Mesendoderm (in vitro differentiated cells): ENCODE results near the gene HTRA2.

Experiments used
- DNase-seq: peaks from one replicate; pipeline ENCODE4 v3.0.0; 2013
- H2AK5ac ChIP-seq: 2 replicates; pipeline ENCODE4 v1.6.1; 2013; ENCODE audit warnings: low read length, inconsistent platforms
- H2BK120ac ChIP-seq: 2 replicates; pipeline ENCODE4 v1.6.1; 2013; ENCODE audit warnings: low read depth, mild to moderate bottlenecking, low read length, moderate library complexity, mixed read lengths
- H2BK15ac ChIP-seq: replicated peaks from 2 replicates; pipeline ENCODE4 v1.6.1; 2013; ENCODE audit warnings: low read depth, mild to moderate bottlenecking, moderate library complexity
- H2BK5ac ChIP-seq: 2 replicates; pipeline ENCODE4 v1.6.1; 2013; ENCODE audit warnings: low read length, inconsistent platforms
- H3K18ac ChIP-seq: 2 replicates; pipeline ENCODE4 v1.6.1; 2013; ENCODE audit warnings: mild to moderate bottlenecking, low read length, mixed read lengths
- H3K23ac ChIP-seq: one replicate; pipeline ENCODE4 v1.6.1; 2013; ENCODE audit warnings: low read length
- H3K27ac ChIP-seq: 2 replicates; pipeline ENCODE4 v1.5.1; 2013; ENCODE audit warnings: low read depth, mild to moderate bottlenecking, inconsistent platforms, low read length, moderate library complexity
- H3K27me3 ChIP-seq: 2 replicates; pipeline ENCODE4 v1.6.1; 2013; ENCODE audit warnings: low read length, control low read depth, mild to moderate bottlenecking, inconsistent platforms; ENCODE audit not compliant: insufficient read depth, poor library complexity
- H3K36me3 ChIP-seq: 2 replicates; pipeline ENCODE4 v1.6.1; 2013; ENCODE audit warnings: low read length, inconsistent platforms; ENCODE audit not compliant: control insufficient read depth, insufficient read depth
- H3K4ac ChIP-seq: one replicate; pipeline ENCODE4 v1.6.1; 2013; ENCODE audit warnings: low read depth, mild to moderate bottlenecking, low read length, moderate library complexity
- H3K4me1 ChIP-seq: 2 replicates; pipeline ENCODE4 v1.6.1; 2013; ENCODE audit warnings: low read depth, low read length, inconsistent platforms; ENCODE audit not compliant: control insufficient read depth
- H3K4me2 ChIP-seq: 2 replicates; pipeline ENCODE4 v1.6.1; 2013; ENCODE audit warnings: low read length
- H3K4me3 ChIP-seq: 2 replicates; pipeline ENCODE4 v1.5.1; 2013; ENCODE audit warnings: mild to moderate bottlenecking, low read length
- H3K56ac ChIP-seq: one replicate; pipeline ENCODE4 v1.6.1; 2013; ENCODE audit warnings: low read length
- H3K79me1 ChIP-seq: 2 replicates; pipeline ENCODE4 v1.6.1; 2013; ENCODE audit warnings: low read length, inconsistent platforms
- H3K79me2 ChIP-seq: 2 replicates; pipeline ENCODE4 v1.6.1; 2013; ENCODE audit warnings: mild to moderate bottlenecking, low read length; ENCODE audit not compliant: control insufficient read depth, insufficient read depth
- H3K9ac ChIP-seq: 2 replicates; pipeline ENCODE4 v1.6.1; 2013; ENCODE audit warnings: low read length, inconsistent platforms
- H4K5ac ChIP-seq: one replicate; pipeline ENCODE4 v1.6.1; 2013; ENCODE audit warnings: low read length
- H4K8ac ChIP-seq: one replicate; pipeline ENCODE4 v1.6.1; 2013; ENCODE audit warnings: low read depth, mild to moderate bottlenecking, control low read depth, low read length, moderate library complexity
- WGBS: extraction: QIAGEN DNeasy Blood & Tissue Kit; methylation state at CpG from one replicate; pipeline ENCODE4 v1.1.7; 2013; ENCODE audit warnings: low lambda C conversion rate, missing lambda C conversion rate; ENCODE audit not compliant: insufficient coverage; ENCODE audit errors: extremely low coverage; 5-methylcytosine and 5-hydroxymethylcytosine counted together

HTRA2 gene

GRCh38 chr2:74510272-74510671, 19.5 kb upstream of the HTRA2 start:
- H3K79me2 ChIP-seq, result no peaks in the 10 kb centered on the region
- peaks cover 46% of the 10 kb centered on the region for H3K27me3 ChIP-seq
- no peak overlapping the region for H3K56ac ChIP-seq
- no peak overlapping the region for H2BK15ac ChIP-seq
- no peak overlapping the region for H3K27ac ChIP-seq
- H2BK5ac ChIP-seq, result no peak overlapping the region
- H3K36me3 ChIP-seq, result no peaks in the 10 kb centered on the region
- H2BK120ac ChIP-seq, result no peak overlapping the region
- H3K4me3 ChIP-seq, result no peak overlapping the region
- no peak overlapping the region for H3K18ac ChIP-seq
- no peak overlapping the region for H4K8ac ChIP-seq
- no peak overlapping the region for H2AK5ac ChIP-seq
- no CpG with 5 or more reads among the region's 4 CpGs for WGBS
- H3K4me1 ChIP-seq, result peaks cover 9% of the 10 kb centered on the region
- no peak overlapping the region for H4K5ac ChIP-seq
- no peak overlapping the region for H3K23ac ChIP-seq
- H3K9ac ChIP-seq, result no peak overlapping the region
- H3K4ac ChIP-seq, result no peak overlapping the region
- H3K79me1 ChIP-seq, result no peaks in the 10 kb centered on the region
- DNase-seq, result no peak
- H3K4me2 ChIP-seq, result no peak overlapping the region

GRCh38 chr2:74511104-74511989, 18.4 kb upstream of the HTRA2 start:
- no peak overlapping the region for H3K27ac ChIP-seq
- no peak overlapping the region for H4K5ac ChIP-seq
- no peaks in the 10 kb centered on the region for H3K36me3 ChIP-seq
- no peak overlapping the region for H3K4ac ChIP-seq
- WGBS, result no CpG with 5 or more reads among the region's 11 CpGs
- no peak overlapping the region for H2AK5ac ChIP-seq
- H2BK15ac ChIP-seq, result no peak overlapping the region
- H3K9ac ChIP-seq, result no peak overlapping the region
- no peak overlapping the region for H2BK5ac ChIP-seq
- peaks cover 9% of the 10 kb centered on the region for H3K4me1 ChIP-seq
- H3K18ac ChIP-seq, result no peak overlapping the region
- H3K56ac ChIP-seq, result no peak overlapping the region
- H3K23ac ChIP-seq, result no peak overlapping the region
- peaks cover 56% of the 10 kb centered on the region for H3K27me3 ChIP-seq
- no peak overlapping the region for H3K4me3 ChIP-seq
- H3K79me1 ChIP-seq, result no peaks in the 10 kb centered on the region
- H3K79me2 ChIP-seq, result no peaks in the 10 kb centered on the region
- no peak overlapping the region for H3K4me2 ChIP-seq
- no peak overlapping the region for H2BK120ac ChIP-seq
- H4K8ac ChIP-seq, result no peak overlapping the region
- DNase-seq, result no peak

GRCh38 chr2:74512744-74513604, 16.8 kb upstream of the HTRA2 start:
- no peak overlapping the region for H3K4ac ChIP-seq
- no peak overlapping the region for H4K5ac ChIP-seq
- H2BK15ac ChIP-seq, result no peak overlapping the region
- peaks cover 4% of the 10 kb centered on the region for H3K4me1 ChIP-seq
- H3K56ac ChIP-seq, result peak overlapping the region; percentile 25
- H3K4me2 ChIP-seq, result peak overlapping the region; percentile 20
- no peaks in the 10 kb centered on the region for H3K79me1 ChIP-seq
- no peak overlapping the region for H2BK5ac ChIP-seq
- no peak overlapping the region for H3K4me3 ChIP-seq
- no peaks in the 10 kb centered on the region for H3K79me2 ChIP-seq
- H2BK120ac ChIP-seq, result no peak overlapping the region
- H3K27ac ChIP-seq, result no peak overlapping the region
- no peak overlapping the region for H3K9ac ChIP-seq
- H2AK5ac ChIP-seq, result no peak overlapping the region
- DNase-seq, result no peak
- no peak overlapping the region for H3K23ac ChIP-seq
- H3K36me3 ChIP-seq, result no peaks in the 10 kb centered on the region
- H3K27me3 ChIP-seq, result peaks cover 70% of the 10 kb centered on the region
- H4K8ac ChIP-seq, result no peak overlapping the region
- WGBS, result no CpG with 5 or more reads among the region's 36 CpGs
- H3K18ac ChIP-seq, result no peak overlapping the region

GRCh38 chr2:74513605-74514367, 15.9 kb upstream of the HTRA2 start:
- Histone ChIP-seq H3K23ac (no peak overlapping the region), H3K27me3 (peaks cover 76% of the 10 kb centered on the region), H4K8ac (no peak overlapping the region), H3K79me1 (no peaks in the 10 kb centered on the region), H3K4ac (no peak overlapping the region), H2BK5ac (no peak overlapping the region), H2AK5ac (no peak overlapping the region), H3K27ac (no peak overlapping the region), H3K18ac (no peak overlapping the region), H4K5ac (no peak overlapping the region), H3K4me3 (no peak overlapping the region), H2BK120ac (no peak overlapping the region), H3K79me2 (no peaks in the 10 kb centered on the region), H3K36me3 (no peaks in the 10 kb centered on the region), H3K4me2 (peak overlapping the region; percentile 20), H3K56ac (peak overlapping the region; percentile 25), H2BK15ac (no peak overlapping the region), H3K9ac (no peak overlapping the region), H3K4me1 (peaks cover 3% of the 10 kb centered on the region)
- WGBS, result no CpG with 5 or more reads among the region's 52 CpGs
- no peak for DNase-seq

- no peak within 1 kb of the TSS for H2BK15ac ChIP-seq
- no peaks in the 10 kb centered on the region for H3K79me1 ChIP-seq
- peak within 1 kb of the TSS; percentile 66 for H3K23ac ChIP-seq
- no peak within 1 kb of the TSS for H4K5ac ChIP-seq
- H3K4me1 ChIP-seq, result peaks cover 3% of the 10 kb centered on the region
- no peak within 1 kb of the TSS for H3K9ac ChIP-seq
- no peak within 1 kb of the TSS for H3K18ac ChIP-seq
- no peak within 1 kb of the TSS for H3K27ac ChIP-seq
- H2BK120ac ChIP-seq, result no peak within 1 kb of the TSS
- H3K4ac ChIP-seq, result no peak within 1 kb of the TSS
- H3K4me2 ChIP-seq, result peak within 1 kb of the TSS; percentile 29
- H3K56ac ChIP-seq, result peak within 1 kb of the TSS; percentile 67
- WGBS, result no CpG with 5 or more reads among the region's 82 CpGs
- DNase-seq, result no peak
- no peak within 1 kb of the TSS for H4K8ac ChIP-seq
- no peak within 1 kb of the TSS for H3K4me3 ChIP-seq
- peaks cover 82% of the 10 kb centered on the region for H3K27me3 ChIP-seq
- H3K36me3 ChIP-seq, result no peaks in the 10 kb centered on the region
- no peak within 1 kb of the TSS for H2AK5ac ChIP-seq
- H3K79me2 ChIP-seq, result no peaks in the 10 kb centered on the region
- H2BK5ac ChIP-seq, result no peak within 1 kb of the TSS
These were observed 15.1 kb upstream of the HTRA2 start, which contains the start of gene TLX2 for GRCh38 chr2:74514368-74515270. Gene TLX2, plus strand, starts transcription at chr2:74514450. Its CDS starts 357 bp downstream, at chr2:74514807.
